PC-9 (cell line): Measurements from ENCODE around the gene AP3S2. TPM values are rescaled to one million over a fixed set of nuclear protein-coding genes. Genes with fewer than 3 reads are reported as not detected.

ENCODE experiments used
- BruUV-seq: library from RNA; stranded (reverse); fragments of 400-500 nt; replicated peaks from 2 replicates; lab custom pipeline; 2021; lab: Mats Ljungman, UMichigan
- CTCF ChIA-PET: fragments of 300-600 bp; sonication (Branson Sonifier 250); formaldehyde crosslinking; loops from one replicate; lab custom pipeline; 2022; ENCODE audit warnings: antibody characterized with exemption; lab: Charles Lee
- POLR2A ChIA-PET: fragments of 300-600 bp; sonication (Branson Sonifier 250); formaldehyde crosslinking; loops from one replicate; lab custom pipeline; 2022; ENCODE audit warnings: antibody characterized with exemption; ENCODE audit not compliant: unreplicated experiment; lab: Charles Lee
- DNase-seq, 2 experiments: peaks; one replicate each; pipeline versions ENCODE4 v3.0.0 to v3.0.0-alpha.2; 2015 to 2022; ENCODE audit warnings: mixed read lengths in 1 of 2
- H2AFZ ChIP-seq: fragments of 200-600 bp; sonication (generic); 2 replicates; pipeline ENCODE4 v1.8.1; 2017; ENCODE audit warnings: antibody characterized with exemption
- H3F3A ChIP-seq: fragments of 200-600 bp; sonication (generic); 2 replicates; pipeline ENCODE4 v1.8.1; 2017; ENCODE audit warnings: antibody characterized with exemption, mild to moderate bottlenecking, low read depth; ENCODE audit not compliant: insufficient read depth
- H3K27ac ChIP-seq: fragments of 200-600 bp; sonication (generic); 2 replicates; pipeline ENCODE4 v1.6.1; 2016; ENCODE audit warnings: mixed run types
- H3K27me3 ChIP-seq: fragments of 200-600 bp; sonication (generic); 2 replicates; pipeline ENCODE4 v1.6.1; 2016; ENCODE audit warnings: low read depth, mixed run types; ENCODE audit not compliant: insufficient read depth
- H3K36me3 ChIP-seq: fragments of 200-600 bp; sonication (generic); 2 replicates; pipeline ENCODE4 v1.6.1; 2016; ENCODE audit warnings: low read depth, mixed run types
- H3K4me1 ChIP-seq: fragments of 200-600 bp; sonication (generic); replicated peaks from 2 replicates; pipeline ENCODE4 v1.6.1; 2016; ENCODE audit warnings: mixed run types; ENCODE audit not compliant: insufficient read depth
- H3K4me2 ChIP-seq: fragments of 200-600 bp; sonication (generic); 2 replicates; pipeline ENCODE4 v1.6.1; 2017; ENCODE audit warnings: mixed run types
- H3K4me3 ChIP-seq: fragments of 200-600 bp; sonication (generic); 2 replicates; pipeline ENCODE4 v1.6.1; 2016; ENCODE audit warnings: mixed run types
- H3K79me2 ChIP-seq: fragments of 200-600 bp; sonication (generic); 2 replicates; pipeline ENCODE4 v1.6.1; 2017; ENCODE audit warnings: low read depth, mixed run types
- H3K9me2 ChIP-seq: fragments of 200-600 bp; sonication (generic); 2 replicates; pipeline ENCODE4 v1.8.1; 2017; ENCODE audit warnings: mild to moderate bottlenecking; ENCODE audit not compliant: insufficient read depth
- H3K9me3 ChIP-seq: fragments of 200-600 bp; sonication (generic); 2 replicates; pipeline ENCODE4 v1.8.1; 2016; ENCODE audit warnings: low read depth; ENCODE audit not compliant: insufficient read depth
- H4K20me1 ChIP-seq: fragments of 200-600 bp; sonication (generic); 2 replicates; pipeline ENCODE4 v1.8.1; 2017; ENCODE audit not compliant: insufficient read depth
- EZH2 ChIP-seq: fragments of 200-600 bp; sonication (generic); IDR thresholded peaks from 2 replicates; pipeline ENCODE4 v1.8.0; 2017; ENCODE audit warnings: antibody characterized with exemption, low read depth
- intact Hi-C: fragments of 100-400 bp; cut with micrococcal nuclease; formaldehyde crosslinking; loops from one replicate; pipeline ENCODE4 v1.10.0; 2022; ENCODE audit not compliant: unreplicated experiment
- total RNA-seq: library from RNA; stranded (reverse); gene quantifications from 2 replicates; pipeline ENCODE4 v1.2.3, GENCODE V29; 2021
- TF ChIP-seq, protein P1 (sequence below): fragments of 200-600 bp; sonication (generic); conservative IDR thresholded peaks from 2 replicates; pipeline ENCODE4 v1.6.1; 2017; ENCODE audit warnings: mixed run types, antibody characterized with exemption, mild to moderate bottlenecking, moderate library complexity

Gene AP3S2
- total RNA-seq, 1 experiment from 2014 or later: 57.6 TPM

- no peaks in the 10 kb centered on the region for H3K27me3 ChIP-seq
- POLR2A ChIA-PET: interaction anchor here (0.7 kb wide), 1 partner anchor 30 kb away, joined by 5 read pairs; no protein-coding TSS in a partner anchor
- H3K4me2 ChIP-seq: no peak overlapping the region
- no peaks in the 10 kb centered on the region for H3K9me2 ChIP-seq
- intact Hi-C loops: no loop called here
- no TSS peak for BruUV-seq
- peaks cover 58% of the 10 kb centered on the region for H3K79me2 ChIP-seq
- H3F3A ChIP-seq: peaks cover 7% of the 10 kb centered on the region; the same call in 1 of the 2 replicates
- CTCF ChIA-PET: no interaction called here
- no peak overlapping the region for H3K4me3 ChIP-seq
- H3K36me3 ChIP-seq: peaks cover 22% of the 10 kb centered on the region; the same call in 1 of the 2 replicates
- no peak for DNase-seq
- no peak overlapping the region for H3K27ac ChIP-seq
- no peak overlapping the region for H2AFZ ChIP-seq
- TF ChIP-seq, protein P1, sequence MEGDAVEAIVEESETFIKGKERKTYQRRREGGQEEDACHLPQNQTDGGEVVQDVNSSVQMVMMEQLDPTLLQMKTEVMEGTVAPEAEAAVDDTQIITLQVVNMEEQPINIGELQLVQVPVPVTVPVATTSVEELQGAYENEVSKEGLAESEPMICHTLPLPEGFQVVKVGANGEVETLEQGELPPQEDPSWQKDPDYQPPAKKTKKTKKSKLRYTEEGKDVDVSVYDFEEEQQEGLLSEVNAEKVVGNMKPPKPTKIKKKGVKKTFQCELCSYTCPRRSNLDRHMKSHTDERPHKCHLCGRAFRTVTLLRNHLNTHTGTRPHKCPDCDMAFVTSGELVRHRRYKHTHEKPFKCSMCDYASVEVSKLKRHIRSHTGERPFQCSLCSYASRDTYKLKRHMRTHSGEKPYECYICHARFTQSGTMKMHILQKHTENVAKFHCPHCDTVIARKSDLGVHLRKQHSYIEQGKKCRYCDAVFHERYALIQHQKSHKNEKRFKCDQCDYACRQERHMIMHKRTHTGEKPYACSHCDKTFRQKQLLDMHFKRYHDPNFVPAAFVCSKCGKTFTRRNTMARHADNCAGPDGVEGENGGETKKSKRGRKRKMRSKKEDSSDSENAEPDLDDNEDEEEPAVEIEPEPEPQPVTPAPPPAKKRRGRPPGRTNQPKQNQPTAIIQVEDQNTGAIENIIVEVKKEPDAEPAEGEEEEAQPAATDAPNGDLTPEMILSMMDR: no peak
- TF ChIP-seq EZH2: no peak
- H3K4me1 ChIP-seq: peaks cover 22% of the 10 kb centered on the region; the same call in 1 of the 2 replicates
- H3K9me3 ChIP-seq: no peaks in the 10 kb centered on the region
- H4K20me1 ChIP-seq: peaks cover 31% of the 10 kb centered on the region; the same call in 1 of the 2 replicates
These were observed 86.9 kb downstream of the AP3S2 start for GRCh38 chr15:89806559-89807550.

- peaks cover 31% of the 10 kb centered on the region; the same call in 1 of the 2 replicates for H4K20me1 ChIP-seq
- no peak overlapping the region for H3K4me3 ChIP-seq
- BruUV-seq: no TSS peak
- peaks cover 26% of the 10 kb centered on the region for H3K36me3 ChIP-seq
- no peak overlapping the region for H3K27ac ChIP-seq
- H3K4me2 ChIP-seq: no peak overlapping the region
- no peak for DNase-seq
- H2AFZ ChIP-seq: no peak overlapping the region
- no peaks in the 10 kb centered on the region for H3K27me3 ChIP-seq
- intact Hi-C loops: no loop called here
- no peaks in the 10 kb centered on the region for H3K9me3 ChIP-seq
- ChIA-PET POLR2A (no interaction called here), CTCF (no interaction called here)
- peaks cover 7% of the 10 kb centered on the region; the same call in 1 of the 2 replicates for H3F3A ChIP-seq
- no peak for TF ChIP-seq EZH2
- TF ChIP-seq, protein P1: no peak
- H3K79me2 ChIP-seq: peaks cover 51% of the 10 kb centered on the region
- H3K9me2 ChIP-seq: no peaks in the 10 kb centered on the region
- peaks cover 21% of the 10 kb centered on the region; the same call in 1 of the 2 replicates for H3K4me1 ChIP-seq
These were observed 87.6 kb downstream of the AP3S2 start for GRCh38 chr15:89806210-89806558.

DNA sequence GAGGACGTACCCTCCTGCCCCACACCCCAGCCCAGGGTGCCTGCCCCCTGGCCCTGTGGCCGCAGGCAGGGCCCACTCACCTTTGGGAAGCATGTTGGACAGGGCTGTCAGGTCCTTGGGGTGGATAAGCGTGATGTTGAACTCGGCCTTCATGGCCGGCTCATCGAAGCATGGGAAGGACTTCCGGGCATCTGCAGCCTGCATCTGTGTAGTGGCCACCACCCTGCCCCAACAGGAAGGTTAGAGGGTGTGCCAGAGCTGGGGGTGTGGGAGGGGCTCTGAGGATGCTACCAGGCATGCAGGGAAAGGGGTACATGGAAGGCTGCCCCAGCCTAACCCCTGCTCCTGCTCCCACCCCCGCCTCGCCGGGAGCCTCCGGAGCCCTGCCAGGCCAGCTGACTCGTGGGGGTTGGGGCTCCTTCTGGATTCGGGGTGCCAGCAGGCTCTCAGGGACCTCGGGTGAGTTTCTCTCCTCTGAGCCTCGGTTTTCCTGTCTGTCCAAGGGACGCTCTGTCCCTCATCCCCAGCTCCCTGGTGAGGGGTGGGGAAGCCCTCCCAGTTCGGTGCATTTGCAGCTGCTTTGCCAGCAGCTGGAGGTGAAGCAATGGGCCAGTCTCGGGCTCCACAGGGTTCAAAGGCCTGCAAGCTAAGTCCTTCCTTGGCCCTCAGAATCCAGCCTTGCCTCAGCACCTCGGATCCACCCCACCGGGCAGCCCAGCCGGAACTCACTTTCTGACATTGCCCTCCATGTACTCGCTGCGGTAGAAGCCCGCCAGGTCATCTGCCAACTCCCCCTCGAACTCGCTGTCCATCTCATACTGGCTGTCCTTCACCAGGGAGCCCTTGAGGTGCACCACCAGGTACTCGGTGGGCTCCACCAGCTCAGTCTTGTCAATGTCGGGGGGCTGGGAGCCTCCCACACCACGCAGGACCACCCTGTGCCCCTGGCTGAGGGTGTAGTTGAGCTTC is 88.3 kb downstream of the AP3S2 start:
- Histone ChIP-seq H3K79me2 (peaks cover 45% of the 10 kb centered on the region), H4K20me1 (peaks cover 24% of the 10 kb centered on the region; the same call in 1 of the 2 replicates), H3K27ac (no peak overlapping the region), H3K36me3 (peaks cover 27% of the 10 kb centered on the region), H3F3A (peaks cover 7% of the 10 kb centered on the region; the same call in 1 of the 2 replicates), H3K9me3 (no peaks in the 10 kb centered on the region), H3K4me2 (no peak overlapping the region), H3K4me1 (peaks cover 15% of the 10 kb centered on the region; the same call in 1 of the 2 replicates), H3K27me3 (no peaks in the 10 kb centered on the region), H2AFZ (no peak overlapping the region), H3K9me2 (no peaks in the 10 kb centered on the region), H3K4me3 (no peak overlapping the region)
- intact Hi-C loops: no loop called here
- POLR2A ChIA-PET: no interaction called here
- no TSS peak for BruUV-seq
- CTCF ChIA-PET: no interaction called here
- no peak for DNase-seq
- TF ChIP-seq, protein P1: no peak
- TF ChIP-seq EZH2: no peak
